GM19238 (cell line): Measurements from ENCODE around the gene POC1A.
A peak's percentile ranks its signal among the peaks of the same experiment; 100 is the strongest.

Experiments used
- DNase-seq: peaks from one replicate; pipeline ENCODE4 v3.0.0; 2011; ENCODE audit warnings: low spot score; ENCODE audit not compliant: insufficient read length

POC1A gene

DNA sequence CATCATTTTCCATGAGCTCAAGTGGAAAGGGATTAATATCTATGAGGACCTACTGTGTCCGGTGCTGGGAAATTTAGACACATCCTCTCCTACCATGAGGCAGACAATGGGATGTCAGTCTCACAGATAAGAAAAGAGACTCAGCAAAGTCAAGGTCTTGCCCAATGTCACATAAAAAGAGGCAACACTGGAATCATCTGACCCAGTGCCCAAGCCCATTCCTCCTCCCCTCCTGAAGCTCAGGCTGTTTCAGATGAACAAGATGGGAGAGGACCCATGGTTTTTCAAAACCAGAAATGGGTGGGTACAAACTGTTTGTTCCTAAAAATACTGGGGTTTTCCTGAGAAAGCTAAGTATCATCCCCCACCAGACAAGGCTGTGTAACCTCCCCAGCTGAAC lies 22.2 kb downstream of the POC1A start:
- no peak for DNase-seq

DNA sequence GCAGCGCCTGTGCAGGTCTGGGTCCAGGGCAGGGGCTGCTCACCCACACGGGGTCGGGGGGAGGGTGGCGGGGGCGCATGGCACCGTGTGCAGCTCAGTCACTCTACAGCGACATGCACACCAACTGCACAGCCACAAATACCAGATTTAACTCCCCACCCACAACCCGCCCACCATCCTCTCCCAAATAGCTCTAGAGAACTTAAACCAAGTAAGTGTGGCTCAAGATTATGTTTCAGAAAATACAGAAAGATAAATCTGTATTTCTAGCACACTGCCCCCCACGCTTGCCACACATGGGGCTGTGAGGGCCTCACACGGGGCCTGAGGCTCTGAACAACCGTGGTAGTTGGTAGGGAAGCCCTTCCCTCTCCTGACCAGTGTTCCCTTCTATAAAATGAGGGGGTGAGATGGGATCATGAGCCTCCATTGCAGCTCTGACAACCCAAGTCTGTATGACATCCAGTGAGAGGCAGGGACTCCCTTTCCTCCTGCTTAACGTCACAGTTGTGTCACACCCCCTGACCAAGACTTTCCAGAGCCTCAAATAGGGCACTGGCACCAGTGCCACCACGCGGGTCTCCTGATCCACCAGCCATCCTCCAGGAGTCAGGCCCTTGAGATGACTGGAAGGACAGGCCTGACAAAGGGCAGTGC lies 23.1 kb downstream of the POC1A start:
- DNase-seq: no peak

DNA sequence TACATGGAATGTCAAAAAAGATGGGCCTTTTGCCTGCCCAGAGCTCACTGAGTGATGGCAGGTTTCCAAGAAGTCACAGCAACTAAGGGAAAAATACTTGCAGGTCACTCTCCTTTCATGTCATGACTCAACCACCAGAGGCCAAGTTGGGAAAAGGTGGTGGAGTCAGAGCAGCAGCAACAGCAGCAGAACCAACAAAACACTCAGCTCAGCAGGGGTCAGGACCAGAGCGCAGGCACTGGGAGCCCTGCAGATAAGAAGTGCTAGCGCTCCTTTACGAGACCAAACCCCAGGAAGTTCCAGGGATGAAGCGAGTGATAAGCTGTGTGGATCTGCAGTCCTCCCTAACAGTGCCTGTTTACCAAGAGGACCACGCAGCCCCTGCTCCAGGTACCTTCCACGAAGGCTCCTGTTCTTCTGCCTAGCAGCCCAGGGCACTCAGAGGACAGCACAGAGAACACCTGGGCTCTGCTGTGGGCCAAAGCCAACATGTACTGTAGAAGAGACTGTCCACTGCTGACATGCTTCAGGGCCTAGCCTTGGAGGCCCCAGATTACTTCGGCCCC lies 26.0 kb downstream of the POC1A start:
- DNase-seq: no peak

GRCh38 chr3:52126500-52126899 lies 27.7 kb downstream of the POC1A start:
- no peak for DNase-seq

DNA sequence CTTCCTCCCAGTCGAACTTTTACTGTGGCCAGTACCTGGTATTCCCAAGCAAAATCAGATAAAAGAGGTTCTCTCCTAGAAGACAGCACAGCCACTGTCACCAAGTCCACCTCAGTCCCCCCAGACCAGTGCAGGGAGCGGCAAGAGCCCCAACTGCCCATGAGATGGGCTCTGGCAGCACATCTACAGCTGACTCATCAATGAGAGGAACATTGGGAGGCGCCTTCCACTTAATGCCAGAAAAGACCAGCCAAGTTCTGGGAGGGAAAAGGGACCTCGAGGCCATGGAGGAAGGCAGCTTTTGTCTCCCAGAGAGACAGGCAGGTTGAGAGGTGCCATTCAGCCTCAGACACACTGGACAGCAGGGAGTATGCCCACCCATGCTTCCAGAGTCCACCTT lies 28.2 kb downstream of the POC1A start:
- no peak for DNase-seq

DNA sequence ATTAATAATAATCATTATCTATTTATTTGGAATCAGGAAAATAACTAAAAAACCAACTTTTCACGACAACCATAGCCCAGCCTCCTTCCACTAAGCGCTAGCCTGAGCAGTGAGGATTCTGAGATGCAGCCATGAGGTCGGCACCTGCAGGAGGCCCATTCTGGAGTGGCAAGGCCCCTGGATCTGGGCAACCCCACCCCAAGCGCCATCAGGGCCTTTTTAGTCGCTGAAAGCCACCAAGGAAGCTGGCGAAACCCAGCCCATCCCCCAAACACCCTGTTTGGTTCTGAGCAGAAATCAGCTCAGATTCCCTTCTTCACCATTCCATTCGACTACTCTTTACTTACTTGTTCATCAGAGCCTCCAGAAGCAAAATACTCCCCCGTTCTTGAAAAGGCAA lies 29.5 kb downstream of the POC1A start:
- DNase-seq: no peak

GRCh38 chr3:52124126-52124525 lies 30.1 kb downstream of the POC1A start:
- no peak for DNase-seq

- peak; percentile 90 for DNase-seq
Measured at GRCh38 chr3:52123106-52123725, 31.0 kb downstream of the POC1A start.

DNA sequence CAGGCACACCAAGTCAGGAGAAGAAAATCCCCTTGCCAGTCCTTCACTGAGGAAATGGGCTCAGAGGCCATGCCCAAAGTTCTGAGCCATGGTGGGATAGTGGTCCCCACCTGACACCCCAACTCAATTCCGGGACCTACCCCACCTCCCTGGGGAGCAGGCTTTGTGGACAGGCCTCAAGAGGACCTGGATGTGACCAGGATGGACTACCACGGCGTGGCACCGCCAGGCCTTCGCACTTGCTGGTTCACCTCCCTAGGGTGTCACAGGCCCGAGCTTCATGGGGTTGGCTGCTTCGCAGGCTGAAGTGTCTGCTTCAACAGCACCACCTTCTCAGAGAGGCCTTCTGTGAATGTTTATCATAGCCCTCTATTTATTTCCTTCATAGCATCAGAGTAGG lies 31.7 kb downstream of the POC1A start:
- DNase-seq: no peak

- DNase-seq: no peak
Measured at GRCh38 chr3:52121813-52122212, 32.4 kb downstream of the POC1A start.

DNA sequence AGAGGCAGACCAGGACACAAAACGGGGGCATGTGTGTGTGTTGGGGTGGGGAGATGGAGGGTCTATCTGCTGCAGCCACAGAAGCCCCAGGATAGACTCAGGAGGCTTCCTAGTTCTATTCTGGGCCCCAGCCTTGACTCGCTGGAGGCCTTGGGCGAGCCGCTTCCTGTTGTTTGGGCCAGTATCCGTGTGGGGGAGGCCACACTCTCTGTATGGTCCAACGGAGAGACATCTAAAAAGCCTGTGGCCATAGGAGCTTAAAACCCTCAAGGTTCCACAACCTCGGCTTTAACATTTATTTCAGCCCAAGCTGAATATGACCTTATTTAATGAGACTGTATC lies 32.8 kb downstream of the POC1A start:
- DNase-seq: peak; percentile 53

GRCh38 chr3:52120556-52121463 lies 33.4 kb downstream of the POC1A start:
- DNase-seq: no peak

DNA sequence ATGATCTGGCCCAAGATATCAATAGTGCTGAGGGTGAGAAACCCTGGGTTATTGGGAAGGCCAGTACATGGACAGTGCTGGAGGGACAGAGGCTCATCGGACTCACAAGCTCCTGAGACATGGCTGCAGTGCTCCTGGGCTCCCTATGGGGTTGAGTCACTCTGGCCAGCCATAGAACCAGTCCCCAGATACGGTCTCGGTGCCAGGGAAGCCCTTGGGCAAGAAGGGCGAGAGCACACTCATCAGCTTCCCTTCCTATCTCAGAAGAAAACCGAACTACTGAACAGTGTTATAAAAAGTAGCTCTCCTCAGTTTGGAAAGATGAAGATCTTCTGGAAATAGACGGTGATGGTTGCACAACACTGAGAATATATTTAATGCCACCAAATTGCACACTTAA lies 34.4 kb downstream of the POC1A start:
- no peak for DNase-seq

GRCh38 chr3:52119099-52119498 lies 35.1 kb downstream of the POC1A start:
- no peak for DNase-seq

DNA sequence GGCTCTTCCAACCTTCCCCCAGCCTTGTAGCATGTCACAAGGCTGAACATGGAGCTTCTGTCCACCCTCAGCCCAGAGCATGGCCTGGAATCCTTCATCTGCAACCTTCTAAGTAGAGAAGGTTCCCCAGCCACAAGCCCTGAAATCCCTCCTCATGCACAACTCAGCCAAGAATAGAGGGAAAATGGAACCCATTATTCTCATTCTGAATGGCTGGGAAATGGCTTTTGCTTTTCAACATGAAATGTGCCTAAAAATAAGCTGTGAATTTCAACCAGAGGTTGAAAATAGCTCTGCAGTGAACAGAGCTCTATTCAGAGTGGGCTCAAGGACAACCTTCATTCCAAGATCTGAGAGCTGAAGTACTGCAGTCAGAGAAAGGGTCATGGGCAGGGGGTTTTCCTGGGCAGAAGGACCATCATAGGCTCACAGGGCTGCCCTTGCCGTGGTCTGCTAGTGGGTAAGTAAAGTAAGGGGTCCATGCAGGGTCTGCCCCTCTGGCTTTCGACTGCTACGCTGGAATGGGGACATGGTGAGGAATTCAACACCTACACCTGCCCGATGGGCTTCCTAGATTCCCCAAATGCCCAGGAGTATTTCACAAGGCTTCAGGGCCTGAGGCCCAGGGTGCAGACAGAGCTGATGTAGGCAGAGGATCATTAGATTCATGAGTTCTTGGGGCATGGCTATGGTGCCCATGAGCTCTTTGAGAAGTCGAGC lies 35.9 kb downstream of the POC1A start:
- no peak for DNase-seq

GRCh38 chr3:52117537-52117936 lies 36.7 kb downstream of the POC1A start:
- DNase-seq: no peak

DNA sequence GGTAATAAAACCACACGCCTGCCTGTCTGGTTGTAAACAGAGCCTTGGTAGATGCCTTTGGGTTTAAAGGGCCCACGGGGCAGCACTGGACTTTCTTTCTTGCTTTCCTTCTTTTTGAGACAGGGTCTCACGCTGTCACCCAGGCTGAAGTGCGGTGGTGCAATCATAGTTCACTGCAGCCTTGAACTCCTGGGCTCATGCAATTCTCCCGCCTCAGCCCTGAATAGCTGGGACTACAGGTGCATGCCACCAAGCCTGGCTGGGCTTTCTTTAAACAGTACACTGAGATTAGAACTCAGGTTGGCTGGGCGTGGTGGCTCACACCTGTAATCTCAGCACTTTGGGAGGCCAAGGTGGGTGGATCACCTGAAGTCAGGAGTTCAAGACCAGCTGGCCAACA lies 42.2 kb downstream of the POC1A start:
- no peak for DNase-seq

GRCh38 chr3:52110502-52110901 lies 43.7 kb downstream of the POC1A start:
- DNase-seq: no peak

DNA sequence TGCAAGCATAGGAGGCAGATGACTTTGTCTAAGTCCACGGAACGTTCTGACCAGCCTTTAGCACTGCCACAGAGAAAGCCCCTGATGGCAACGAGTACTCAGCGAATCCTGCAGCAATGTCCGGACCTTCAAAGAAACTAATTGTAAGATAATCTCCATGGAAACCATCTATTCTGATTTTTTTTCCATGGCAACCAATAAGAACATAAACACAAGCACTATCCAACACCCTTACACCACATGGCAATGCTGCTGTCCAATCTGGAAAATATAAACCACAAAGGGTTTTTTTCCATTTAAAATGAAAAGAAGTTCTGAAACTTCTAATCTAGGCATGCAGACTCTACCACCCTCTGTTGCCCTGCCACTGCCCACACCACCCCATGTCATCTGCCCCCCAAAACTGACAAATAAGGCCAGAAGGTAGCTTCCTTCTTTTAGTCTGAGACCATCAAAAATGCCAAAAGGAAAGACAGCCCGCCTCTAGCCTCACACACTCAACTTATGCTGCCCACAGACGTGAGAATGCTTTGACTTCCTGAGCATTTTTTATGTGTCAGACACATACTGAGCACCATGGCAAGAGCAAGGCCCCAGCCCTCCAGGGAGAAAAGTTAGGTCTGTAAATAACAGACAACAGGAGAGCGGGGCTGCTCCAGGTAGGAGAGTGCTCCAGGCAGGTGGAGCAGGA lies 44.5 kb downstream of the POC1A start:
- no peak for DNase-seq

DNA sequence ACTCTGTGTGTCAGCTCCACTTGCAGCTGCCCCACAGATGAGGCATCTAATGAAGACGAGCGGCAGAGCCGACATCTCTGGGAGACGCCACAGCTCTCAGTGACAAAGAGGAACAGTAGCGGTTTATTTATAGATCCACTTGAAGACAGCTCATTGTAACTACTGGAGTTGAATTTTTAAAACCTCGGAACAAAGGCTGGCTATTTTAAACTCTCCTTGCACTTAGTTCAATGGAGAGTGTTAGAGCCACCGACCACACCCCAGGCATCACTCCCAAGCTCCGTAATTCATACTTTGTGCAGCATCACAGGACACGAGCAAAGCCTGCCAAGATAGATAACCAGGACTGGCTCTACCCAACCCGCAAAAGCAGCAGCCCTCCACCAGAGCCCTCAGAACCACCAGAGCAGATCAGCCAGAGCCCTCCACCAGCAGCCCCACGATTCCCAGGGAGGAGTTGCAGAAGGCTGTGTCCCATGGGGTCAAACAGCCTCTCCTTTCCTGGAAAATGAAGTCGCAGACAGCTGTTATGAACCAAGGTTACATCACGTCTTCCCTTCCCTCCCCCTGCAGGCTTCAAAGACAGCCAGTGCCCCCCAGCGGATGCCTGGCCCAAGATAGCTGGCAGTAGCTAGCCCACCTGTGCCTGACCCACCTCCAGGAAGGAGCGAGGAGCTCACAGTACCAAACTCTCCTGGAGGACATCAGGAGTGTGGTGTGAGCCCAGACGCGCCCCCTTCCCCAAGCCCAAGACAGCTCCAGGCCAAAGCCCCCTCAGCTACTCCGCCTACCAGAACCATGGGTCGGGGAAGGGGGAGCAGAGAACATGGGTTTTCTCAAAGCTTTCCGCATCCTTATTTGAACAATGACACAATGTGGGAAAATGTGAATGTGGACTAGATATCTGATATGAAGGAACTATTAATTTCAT lies 45.7 kb downstream of the POC1A start:
- no peak for DNase-seq
